GM21576 (cell line): ENCODE data around the gene CCDC69.
"Not testable (repeated sequence)": the region's sequence is repeated elsewhere in the genome, so short reads cannot be mapped to it uniquely, and the experiment has no call there.

Experiments
- ATAC-seq: cut with Tn5 transposase; IDR thresholded peaks from one replicate; pipeline ENCODE4 v1.9.1; 2021; ENCODE audit warnings: mild to moderate bottlenecking, moderate library complexity; ENCODE audit not compliant: unreplicated experiment

The CCDC69 gene

DNA sequence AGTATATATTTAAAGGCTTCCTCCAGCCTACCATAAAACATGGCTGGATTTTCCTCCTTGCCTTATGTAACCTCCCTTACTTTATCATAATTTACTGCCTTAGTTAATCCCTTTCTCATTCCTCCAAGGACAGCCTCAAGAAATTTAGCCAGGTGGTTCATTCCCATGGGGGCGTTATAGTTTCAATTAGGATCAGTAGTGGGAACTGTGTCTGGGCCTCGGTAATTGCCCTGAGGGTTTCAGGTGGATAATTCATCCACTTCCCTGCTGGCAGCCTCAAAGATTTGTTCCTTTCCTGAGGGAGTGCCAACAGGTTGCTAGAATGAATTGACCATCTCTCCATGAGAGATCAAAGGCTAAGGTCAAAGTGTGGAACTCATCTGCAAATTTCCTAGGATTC is 24.8 kb upstream of the CCDC69 start:
- ATAC-seq: no peak

DNA sequence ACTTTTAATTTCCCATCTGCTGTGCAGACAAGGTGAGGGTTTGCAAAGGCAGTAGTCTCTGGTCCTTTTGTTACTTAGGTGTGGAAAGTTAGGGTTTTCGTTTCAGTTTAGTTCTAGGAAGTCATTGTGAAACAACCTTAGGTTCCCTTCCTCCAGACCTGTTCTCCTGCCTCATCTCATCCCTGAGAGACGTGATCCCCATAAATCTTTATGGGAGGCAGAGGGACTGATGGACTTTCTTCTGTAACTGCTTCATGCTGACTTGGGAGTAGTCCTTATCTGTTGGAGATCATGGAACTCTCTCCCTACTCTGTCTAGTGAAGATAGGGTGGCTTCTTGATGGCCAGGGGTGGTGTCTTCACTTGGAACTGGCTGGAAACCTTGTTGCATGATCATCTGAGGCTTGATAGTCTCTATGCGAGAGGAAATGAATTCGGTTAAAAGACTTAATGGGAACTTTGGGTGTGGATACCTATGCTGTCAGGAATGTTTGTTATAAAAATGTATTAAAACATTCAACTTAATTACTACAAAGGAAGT is 21.9 kb upstream of the CCDC69 start:
- ATAC-seq: no peak

DNA sequence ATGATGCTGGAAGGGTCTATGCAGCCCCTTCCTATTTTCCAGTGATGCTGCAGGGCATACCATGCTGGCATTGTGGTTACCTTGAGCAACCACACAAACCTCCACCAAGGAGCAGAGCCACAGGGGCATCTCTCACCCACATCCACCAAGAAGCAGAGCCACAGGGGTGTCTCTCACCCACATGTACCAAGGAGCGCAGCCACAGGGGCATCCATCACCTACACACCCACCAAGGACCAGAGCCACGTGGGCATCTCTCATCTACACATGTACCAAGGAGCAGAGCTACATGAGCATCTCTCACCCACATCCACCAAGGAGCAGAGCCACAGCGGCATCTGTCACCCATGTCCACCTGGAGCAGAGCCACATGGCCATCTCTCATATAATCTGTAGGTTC is 20.3 kb upstream of the CCDC69 start:
- no peak for ATAC-seq

DNA sequence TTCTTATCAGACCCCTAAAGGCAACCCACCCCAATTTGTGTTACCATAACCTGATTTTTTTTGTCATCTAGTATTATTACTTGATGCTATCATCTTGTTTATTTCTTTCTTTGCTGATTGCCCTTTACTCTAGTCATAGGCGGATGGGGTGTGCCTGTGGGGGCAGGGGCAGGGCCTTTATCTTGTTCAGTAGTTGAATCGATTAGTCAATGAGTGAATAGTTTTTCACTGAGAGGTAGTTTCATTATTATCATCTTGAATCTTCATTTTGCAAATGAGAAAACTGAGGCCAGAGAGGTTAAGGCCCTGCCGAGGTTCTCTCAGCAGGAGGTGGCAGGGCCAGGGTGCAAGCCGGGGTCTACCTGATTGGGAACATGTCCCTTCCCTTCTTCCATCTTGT is 19.7 kb upstream of the CCDC69 start:
- ATAC-seq: no peak

DNA sequence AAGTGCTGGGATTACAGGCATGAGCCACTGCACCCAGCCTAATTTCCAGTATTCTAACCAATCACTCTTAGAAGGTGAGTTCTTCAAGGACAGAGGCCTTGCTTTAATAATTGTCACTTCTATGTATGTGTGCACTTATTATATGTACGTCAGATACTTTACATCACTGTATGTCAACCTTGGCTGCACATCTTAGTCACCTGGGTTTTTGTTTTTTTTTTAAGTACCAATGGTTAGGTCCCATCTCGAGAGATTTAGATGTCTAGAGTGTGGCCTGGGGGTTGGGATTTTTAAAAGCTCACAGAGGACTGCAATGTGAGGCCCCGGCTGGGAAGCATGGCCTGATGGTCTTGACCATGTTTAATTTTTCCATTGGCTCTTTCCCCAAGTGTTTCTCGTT is 19.2 kb upstream of the CCDC69 start:
- ATAC-seq: no peak

DNA sequence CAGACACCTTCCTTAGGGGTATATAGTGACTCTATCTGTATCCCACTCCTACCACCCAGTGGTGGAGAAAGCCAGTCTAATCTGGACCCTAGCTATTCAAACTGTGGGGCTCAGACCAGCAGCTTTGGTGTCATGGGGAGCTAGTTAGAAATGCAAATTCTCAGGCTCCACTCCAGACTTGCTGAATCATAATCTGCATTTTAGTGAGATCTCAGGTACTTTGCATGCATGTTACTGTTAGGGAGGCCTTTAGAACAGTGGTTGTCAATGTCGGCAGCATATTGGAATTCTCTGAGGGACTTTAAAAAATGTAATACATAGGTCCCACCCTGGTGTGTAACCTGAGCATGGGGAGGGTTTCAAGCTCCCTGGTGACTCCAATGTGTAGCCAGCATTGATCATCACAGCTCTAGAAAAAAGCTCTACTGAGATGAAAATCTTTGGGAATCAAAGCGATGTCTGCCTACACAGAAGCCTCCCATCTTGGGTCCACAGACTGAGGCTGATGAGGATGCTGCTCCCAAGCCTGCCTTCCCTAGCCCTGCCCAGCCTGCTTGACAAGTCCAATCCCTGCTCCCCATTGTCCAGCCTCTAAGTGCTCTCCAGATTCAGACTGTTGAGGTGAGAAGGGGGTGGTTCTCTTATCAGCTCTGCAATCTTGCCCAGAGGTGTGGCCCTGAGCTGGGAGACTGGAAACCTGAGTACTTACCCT is 17.2 kb upstream of the CCDC69 start:
- peak; percentile 42 for ATAC-seq

DNA sequence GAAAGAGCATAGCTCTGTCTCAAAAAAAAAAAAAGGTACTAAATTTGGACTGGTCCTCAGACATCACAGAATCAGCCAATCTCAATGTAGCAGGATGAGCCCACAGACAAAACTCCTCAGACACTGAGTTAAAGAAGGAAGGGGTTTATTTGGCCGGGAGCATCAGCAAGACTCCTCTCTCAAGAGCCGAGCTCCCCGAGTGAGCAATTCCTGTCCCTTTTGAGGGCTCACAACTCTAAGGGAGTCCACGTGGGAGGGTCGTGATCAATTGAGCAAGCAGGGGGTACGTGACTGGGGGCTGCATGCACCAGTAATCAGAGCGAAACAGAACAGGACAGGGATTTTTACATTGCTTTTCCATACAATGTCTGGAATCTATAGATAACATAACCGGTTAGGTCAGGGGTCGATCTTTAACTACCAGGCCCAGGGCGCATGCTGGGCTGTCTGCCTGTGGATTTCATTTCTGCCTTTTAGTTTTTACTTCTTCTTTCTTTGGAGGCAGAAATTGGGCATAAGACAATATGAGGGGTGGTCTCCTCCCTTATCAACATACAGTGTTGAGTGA is 16.5 kb upstream of the CCDC69 start:
- ATAC-seq: not testable (repeated sequence)

DNA sequence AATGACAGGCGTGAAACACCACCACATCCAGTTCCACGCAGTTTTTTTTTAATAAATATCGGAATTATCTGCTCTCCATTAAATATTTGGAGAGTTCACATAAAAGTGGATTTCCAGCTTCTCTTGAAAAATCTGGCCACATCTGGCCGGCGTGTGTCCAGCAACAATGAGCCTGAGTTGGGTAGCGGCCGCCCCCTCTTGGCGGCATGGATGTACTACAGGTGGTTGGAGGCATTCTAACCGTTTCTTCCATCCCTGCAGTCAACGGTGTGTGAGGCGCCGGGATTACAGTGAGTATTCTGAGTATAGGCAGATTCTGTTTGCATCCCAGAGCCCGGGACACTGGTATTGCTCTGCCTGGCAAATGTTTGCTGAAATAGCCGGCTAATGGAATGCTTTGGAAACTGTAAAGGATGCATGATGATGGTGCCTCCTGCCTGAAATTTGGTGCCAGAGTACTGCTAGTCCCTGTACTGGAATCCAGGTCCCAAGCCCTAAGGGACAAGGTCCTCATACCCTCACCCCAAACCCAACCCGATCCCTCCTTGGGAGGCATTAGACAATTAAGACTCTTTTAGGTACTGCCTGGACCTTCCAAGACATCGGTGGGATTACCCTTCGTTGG is 15.5 kb upstream of the CCDC69 start:
- no peak for ATAC-seq

DNA sequence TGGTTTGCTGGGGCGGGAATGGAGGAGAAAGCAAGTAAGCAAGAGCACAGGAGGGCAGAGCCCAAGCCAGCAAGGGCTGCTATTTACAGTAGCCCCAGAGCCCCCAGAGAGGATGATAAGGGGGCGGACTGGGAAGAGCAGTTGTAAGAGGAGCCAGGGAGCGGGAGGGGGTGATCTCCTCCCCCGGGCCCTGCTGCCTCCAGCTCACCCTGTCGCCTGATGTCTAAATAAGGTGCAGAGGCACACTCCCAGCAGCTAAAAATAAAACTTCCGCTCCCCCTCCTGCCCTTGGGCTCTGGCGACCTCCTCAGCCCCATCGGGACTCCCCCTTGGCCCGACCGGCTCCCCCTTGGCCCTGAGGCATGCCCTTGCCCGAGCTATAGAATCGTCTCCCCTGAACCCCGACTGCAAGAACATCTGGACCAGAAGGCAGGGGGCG is 14.4 kb upstream of the CCDC69 start:
- ATAC-seq: peak; percentile 38

DNA sequence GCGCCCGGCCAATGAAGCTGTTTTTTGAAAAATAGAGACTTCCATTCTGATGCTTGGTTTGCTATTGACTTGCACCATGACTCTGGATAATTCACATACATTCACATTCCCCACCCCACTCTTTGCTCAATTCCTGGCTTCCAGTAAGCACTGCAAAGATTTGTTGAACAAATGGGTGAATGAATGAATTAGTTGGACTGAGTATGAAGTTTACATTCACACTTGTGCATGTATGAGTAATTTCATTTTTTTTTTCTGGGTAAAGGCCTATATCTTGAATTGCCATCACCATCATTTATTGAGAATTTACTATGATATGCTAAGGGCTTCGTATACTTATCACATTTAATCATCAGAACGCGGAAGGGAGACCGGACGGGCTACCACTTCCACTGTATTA is 13.8 kb upstream of the CCDC69 start:
- no peak for ATAC-seq

DNA sequence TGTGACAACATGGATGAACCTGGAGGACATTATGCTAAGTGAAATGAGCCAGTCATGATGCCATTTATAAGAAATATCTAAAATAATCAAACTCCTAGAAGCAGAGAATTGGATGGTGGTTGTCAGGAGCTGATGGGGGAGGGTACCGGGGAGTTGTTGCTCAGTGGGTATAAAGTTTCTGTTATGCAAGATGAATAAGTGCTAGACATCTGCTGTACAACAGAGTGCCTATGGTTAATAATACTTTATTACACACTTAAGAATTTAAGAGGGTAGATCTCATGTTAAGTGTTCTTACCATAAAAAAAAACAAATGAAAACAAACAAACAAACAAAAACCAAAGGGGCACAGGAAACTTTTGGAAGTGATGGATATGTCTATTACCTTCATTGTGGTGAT is 13.0 kb upstream of the CCDC69 start:
- no peak for ATAC-seq

DNA sequence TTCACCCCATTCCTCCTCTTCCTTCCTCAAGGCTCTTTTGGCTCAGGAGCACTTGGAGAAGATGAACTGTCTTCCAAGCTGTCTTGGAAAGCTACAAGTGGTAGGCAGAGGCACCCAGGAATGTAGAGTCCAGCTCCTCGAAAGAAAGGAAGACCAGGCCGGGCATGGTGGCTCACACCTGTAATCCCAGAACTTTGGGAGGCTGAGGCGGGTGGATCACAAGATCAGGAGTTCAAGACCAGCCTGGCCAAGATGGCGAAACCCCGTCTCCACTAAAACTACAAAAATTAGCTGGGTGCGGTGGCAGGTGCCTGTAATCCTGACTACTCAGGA is 11.3 kb upstream of the CCDC69 start:
- not testable (repeated sequence) for ATAC-seq

DNA sequence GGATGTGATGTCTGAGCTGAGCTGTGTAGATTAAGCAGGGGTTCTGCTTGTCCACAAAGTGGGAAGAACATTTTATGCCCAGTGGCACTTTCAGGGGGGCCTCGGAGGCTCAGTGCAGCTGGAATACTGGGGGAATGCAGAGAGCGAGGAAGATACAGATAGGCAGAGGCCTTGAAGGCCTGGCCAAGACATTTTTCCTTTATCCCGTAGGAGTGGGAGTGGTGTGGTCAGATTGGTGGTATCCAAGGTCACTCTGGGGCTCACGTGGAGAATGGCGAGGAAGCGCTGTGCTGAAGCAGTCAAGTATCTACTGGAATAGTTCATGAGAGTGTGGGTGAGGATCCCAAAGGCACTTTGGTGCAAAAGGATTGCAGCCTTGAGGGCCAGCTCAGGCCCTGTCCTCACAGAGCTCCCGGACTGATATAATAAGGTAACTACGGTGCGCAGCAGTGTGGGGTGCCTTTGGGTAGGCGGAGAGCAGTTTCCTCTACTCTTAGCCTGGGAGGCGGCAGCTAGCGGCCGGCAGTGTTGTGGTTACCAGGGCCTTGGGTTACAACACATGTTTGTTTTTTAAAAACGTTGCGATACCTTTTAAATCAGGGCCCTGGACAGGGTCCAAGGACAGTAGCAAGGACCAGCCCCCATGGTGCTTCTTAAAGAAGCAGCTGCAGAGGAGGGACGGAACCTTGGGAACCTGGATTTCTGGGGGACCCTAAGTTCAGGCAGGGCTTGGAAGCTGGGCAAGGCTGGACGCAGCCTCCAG is 10.8 kb upstream of the CCDC69 start:
- peak; percentile 71 for ATAC-seq

DNA sequence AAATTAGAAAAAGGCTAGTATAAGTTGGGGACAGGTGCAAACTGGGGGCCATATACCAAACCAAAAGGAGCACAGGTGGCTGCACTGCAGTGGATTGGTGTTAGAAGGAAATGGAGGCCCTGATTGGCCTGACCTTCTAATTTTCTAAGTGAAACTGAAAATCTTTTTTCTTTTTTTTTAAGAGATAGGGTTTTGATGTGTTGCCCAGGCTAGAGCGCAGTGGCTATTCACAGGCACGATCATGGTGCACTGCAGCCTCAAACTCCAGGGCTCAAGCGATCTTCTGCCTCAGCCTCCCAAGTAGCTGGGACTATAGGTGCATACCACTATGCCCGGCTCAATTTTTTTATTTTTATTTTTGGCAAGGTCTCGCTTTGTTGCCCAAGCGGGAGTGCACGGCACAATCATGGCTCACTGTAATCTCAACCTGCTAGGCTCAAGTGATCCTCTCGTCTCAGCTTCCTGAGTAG is 9.8 kb upstream of the CCDC69 start:
- peak; percentile 57 for ATAC-seq

DNA sequence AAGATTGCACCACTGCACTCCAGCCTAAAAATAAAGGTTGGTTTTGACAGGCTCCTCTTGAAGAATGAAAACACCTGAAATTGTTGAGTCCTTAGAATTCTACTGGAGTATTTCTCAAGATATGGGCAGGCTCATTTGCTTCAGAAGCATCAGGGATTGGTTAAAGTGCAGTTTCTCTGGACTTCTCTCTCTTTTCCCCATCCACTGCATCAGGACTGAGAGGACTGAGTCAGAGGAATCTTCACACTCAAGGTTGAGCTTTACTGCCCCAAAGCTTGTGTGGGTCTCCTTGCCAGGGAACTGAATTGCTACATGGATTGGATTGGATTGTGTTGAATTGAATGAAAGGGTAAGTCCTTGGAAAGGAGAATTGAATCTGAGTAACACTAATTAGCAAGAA is 7.5 kb upstream of the CCDC69 start:
- no peak for ATAC-seq

DNA sequence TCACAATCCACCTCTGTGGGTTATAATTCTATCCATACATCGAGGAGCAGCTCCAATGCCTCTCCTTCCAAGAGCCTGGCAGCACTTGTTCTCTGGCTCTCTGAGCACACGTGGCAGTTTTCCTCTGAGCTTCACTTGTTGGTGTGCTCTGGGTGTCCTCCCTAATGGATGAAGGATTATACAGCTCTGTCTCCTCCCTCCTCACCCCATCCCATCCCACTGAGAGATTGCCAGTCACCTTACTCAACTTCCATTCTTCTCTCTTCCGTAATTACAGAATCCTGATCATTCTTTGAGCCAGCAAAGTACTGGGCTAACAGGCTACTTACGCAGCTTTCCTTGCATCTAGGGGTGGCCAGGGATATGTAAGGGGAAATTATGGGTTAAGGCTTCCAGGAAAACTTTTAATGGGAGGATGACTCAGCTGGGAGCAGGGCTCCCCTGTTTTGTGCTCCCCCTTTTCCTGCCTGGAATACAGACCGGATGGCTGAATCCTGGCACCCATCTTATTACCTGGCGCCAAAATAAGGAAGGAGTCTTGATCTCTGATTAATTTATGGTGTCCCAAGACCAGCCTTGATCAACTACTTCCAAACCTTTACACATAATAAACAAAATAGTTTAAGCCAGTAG is 6.3 kb upstream of the CCDC69 start:
- no peak for ATAC-seq

DNA sequence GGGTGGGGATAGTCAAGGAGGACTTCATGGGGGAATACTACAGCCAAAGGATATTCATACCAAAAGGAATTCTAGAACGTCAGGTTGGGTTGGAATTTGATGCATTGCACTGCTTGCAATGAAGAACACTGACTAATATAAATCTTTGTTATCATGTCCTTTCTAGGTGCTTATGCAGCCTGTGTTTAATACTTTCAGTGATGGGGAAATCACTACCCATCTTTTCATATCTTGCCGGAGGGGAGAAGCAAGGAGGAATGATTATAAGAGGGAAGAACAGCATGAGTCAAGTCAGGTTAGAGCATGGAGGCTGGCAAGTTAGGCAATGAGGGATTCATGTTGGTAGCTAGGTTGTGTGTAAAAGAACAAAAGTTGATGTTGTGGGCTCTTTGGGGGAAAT is 5.1 kb upstream of the CCDC69 start:
- no peak for ATAC-seq

DNA sequence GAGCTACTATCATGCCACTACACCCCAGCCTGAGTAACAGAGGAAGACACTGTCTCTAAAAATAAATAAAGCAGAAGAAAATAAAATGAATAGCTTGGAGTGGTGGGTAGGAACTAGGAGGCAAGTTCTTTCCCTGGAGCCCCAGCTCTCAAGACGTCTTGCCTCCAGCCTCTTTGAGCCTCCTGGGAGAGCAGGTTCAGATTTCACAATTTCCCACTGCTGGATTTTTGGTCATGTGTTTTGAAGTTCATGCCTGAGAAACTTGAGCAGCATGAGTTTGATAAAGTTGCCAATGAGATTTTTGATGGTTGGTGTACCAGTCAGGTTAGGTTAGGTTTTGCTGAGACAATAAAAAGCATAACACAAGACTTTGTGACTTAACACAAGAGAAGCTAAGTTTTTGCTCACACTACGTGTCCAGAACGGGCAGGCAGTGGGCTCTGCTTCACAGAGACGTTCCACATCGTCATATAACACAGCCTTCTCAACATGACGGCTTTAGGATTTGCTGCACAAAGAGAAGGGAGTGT is 4.1 kb upstream of the CCDC69 start:
- no peak for ATAC-seq

DNA sequence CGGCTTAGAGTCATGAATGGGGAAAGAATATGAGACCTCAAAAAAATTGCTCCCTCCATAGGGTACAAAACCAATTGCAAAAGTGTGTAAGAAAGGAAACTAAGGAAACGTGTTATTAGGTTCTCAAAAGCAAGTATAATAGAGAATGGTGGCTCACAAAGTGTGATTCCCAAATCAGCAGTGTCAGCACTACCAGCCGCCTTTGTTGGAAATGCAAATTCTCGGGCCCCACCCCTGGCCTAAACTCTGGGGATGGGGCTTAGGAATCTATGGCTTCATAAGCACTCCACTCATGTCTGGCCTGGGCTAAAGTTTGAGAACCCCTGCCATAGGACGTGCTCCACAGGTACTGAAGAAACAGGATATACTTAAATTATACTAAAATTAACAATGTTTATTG is 1.6 kb upstream of the CCDC69 start:
- ATAC-seq: no peak

DNA sequence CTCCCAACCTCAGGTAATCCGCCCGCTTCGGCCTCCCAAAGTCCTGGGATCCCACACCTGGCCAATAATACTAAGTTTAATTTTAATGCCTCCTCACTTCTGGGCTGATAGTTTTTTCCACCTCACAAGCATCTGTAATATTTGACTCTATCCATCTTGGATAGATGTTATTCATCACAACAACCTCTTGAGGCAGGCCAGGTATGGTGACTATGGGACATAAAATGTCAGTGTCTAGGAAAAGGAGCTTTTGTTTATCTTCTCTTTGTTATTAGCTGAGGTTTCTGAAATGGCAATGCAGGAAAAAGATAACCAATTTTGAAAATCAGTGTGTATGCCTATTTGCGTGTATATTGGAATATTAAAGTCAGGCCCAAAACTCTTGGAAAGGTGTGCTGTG is 1.2 kb upstream of the CCDC69 start:
- no peak for ATAC-seq

DNA sequence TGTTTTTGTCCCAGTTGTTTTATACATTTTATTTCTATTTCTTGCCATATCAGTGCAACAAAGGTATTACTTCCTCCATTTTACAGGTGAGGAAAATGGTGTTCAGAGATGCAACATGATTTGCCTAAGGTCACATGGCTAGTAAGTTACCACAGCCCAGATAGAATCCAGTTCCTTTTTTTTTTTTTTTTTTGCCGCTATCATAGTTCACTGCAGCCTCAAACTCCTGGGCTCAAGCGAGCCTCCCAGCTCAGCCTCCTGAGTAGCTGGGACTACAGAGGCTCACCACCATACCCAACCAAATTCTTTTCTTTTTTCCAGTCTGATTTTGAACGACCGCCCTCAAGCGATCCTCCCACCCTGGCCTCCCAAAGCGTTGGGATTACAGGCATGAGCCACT is 480 bp upstream of the CCDC69 start:
- ATAC-seq: no peak
